ENCODE data around the gene SUGP1. TPM values are rescaled to one million over a fixed set of nuclear protein-coding genes. Genes with fewer than 3 reads are reported as not detected.

Gene SUGP1
- total and polyA plus RNA-seq, 8 donors: 13.0 to 129 (median 36.6) TPM

GRCh38 chr19:19267305-19267704 is 53.0 kb downstream of the SUGP1 start:
- no peak overlapping the region for H3K27ac ChIP-seq
- TF ChIP-seq POLR2A (IDR thresholded peaks at IDR 0.05): no peak
- TF ChIP-seq, protein P1, sequence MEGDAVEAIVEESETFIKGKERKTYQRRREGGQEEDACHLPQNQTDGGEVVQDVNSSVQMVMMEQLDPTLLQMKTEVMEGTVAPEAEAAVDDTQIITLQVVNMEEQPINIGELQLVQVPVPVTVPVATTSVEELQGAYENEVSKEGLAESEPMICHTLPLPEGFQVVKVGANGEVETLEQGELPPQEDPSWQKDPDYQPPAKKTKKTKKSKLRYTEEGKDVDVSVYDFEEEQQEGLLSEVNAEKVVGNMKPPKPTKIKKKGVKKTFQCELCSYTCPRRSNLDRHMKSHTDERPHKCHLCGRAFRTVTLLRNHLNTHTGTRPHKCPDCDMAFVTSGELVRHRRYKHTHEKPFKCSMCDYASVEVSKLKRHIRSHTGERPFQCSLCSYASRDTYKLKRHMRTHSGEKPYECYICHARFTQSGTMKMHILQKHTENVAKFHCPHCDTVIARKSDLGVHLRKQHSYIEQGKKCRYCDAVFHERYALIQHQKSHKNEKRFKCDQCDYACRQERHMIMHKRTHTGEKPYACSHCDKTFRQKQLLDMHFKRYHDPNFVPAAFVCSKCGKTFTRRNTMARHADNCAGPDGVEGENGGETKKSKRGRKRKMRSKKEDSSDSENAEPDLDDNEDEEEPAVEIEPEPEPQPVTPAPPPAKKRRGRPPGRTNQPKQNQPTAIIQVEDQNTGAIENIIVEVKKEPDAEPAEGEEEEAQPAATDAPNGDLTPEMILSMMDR (IDR thresholded peaks at IDR 0.05): no peak
- TF ChIP-seq POLR2AphosphoS5 (IDR thresholded peaks at IDR 0.05): no peak
- no peak for TF ChIP-seq EP300 (IDR thresholded peaks at IDR 0.05)
- no peak for DNase-seq
- intact Hi-C loops (cut with DNase I; ENCODE audit: low total_unique reads): no loop called here
- H3K36me3 ChIP-seq: no peaks in the 10 kb centered on the region
- WGBS, 5 donors: 88 to 100% (median 94%) methylated on average over 2 to 3 of the region's 3 CpGs
- no peaks in the 10 kb centered on the region for H3K9me3 ChIP-seq
- H3K4me3 ChIP-seq: no peak overlapping the region
- H3K27me3 ChIP-seq: peaks cover 5 to 32% (median 12%) of the 10 kb centered on the region in 3 donors
- H3K4me1 ChIP-seq: peaks cover 0 to 7% (median 2%) of the 10 kb centered on the region in 4 donors

DNA sequence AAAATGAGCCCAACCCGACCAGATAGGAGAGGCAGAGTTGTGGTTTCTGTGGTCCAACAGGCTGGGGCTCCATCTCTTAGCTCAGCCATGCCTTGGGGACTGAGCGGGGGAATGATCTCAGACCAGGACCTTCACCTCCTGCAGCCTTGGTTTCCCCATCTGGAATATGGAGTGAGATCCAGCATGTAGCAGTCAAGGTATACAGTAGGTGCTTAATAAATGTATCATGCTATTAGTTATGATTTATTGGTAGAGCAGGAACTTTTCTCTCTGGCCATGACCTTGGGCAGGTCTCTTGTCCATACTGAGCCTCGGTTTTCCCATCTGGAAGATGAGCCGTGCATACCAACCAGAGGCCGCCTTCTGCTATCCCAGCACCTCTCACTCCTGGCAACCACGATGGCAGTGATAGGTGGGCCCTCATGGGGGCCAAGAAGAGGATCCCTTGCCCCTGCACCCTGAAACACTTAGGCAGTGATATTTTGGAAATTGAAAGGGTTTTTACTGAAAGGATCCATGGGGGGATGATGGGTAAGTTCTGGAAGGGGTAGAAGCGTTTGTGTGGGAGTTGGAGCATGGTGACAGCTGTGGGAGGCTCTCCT is 56.3 kb downstream of the SUGP1 start:
- no peaks in the 10 kb centered on the region for H3K36me3 ChIP-seq
- H3K9me3 ChIP-seq: peaks cover 0 to 7% (median 6%) of the 10 kb centered on the region in 4 donors
- H3K4me3 ChIP-seq: no peak overlapping the region
- TF ChIP-seq POLR2A (IDR thresholded peaks at IDR 0.05) (no peak), EP300 (IDR thresholded peaks at IDR 0.05) (no peak), POLR2AphosphoS5 (IDR thresholded peaks at IDR 0.05) (no peak)
- TF ChIP-seq, protein P1 (IDR thresholded peaks at IDR 0.05): no peak
- intact Hi-C loops (cut with DNase I; ENCODE audit: low total_unique reads): no loop called here
- H3K27me3 ChIP-seq: peaks cover 16 to 58% (median 39%) of the 10 kb centered on the region in 3 donors
- no peak for DNase-seq
- no peak overlapping the region for H3K27ac ChIP-seq
- WGBS, 5 donors: 68 to 85% (median 77%) methylated on average over 6 to 7 of the region's 7 CpGs
- peaks cover 6 to 19% (median 10%) of the 10 kb centered on the region in 4 donors for H3K4me1 ChIP-seq

DNA sequence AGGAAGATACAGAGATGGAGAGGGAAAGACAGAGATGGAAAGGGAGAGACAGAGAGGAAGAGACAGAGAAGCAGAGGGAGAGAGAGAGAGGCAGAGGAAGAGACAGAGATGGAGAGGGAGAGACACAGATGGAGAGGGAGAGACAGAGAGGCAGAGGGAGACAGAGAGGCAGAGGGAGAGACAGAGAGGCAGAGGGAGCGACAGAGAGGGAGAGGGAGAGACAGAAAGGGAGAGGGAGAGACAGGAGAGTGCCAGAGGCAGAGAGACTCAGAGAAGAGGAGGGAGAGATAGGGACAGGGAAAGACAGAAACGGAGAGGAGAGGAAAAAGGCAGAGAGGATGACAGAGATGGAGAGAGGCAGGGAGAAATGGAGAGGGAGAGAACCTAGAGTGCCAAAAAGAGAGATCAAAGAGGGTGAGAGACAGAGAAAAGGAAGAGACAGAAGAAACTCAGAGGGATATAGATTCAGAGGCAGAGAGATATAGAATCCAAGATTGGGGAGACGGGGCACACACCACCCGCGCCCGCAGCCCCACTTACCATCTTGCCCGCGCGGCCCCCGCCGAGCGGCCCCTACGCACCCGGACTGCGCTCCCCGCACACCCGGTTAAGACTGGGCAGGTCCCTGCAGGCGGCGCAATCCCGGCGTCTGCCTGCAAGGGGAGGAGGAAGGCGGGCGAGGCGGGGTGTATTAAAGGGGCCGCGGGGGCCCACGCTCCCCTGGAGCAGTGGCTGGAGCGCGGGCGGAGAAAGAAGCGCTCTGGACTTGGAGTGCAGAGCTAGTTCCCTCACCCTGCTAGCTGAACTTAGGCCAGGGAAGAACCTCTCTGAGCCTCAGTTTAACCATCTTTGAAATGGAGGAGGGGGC is 57.9 kb downstream of the SUGP1 start:
- Histone ChIP-seq H3K9me3 (peaks cover 0 to 7% (median 6%) of the 10 kb centered on the region in 4 donors), H3K4me1 (peaks cover 6 to 19% (median 10%) of the 10 kb centered on the region in 4 donors), H3K27me3 (peaks cover 16 to 74% (median 39%) of the 10 kb centered on the region in 3 donors), H3K36me3 (no peaks in the 10 kb centered on the region), H3K27ac (no peak overlapping the region), H3K4me3 (no peak overlapping the region)
- intact Hi-C loops (cut with DNase I; ENCODE audit: low total_unique reads): no loop called here
- WGBS, 5 donors: 5 to 12% (median 7%) methylated on average over 31 of the region's 31 CpGs
- DNase-seq: no peak
- TF ChIP-seq POLR2AphosphoS5 (IDR thresholded peaks at IDR 0.05): no peak
- TF ChIP-seq POLR2A (IDR thresholded peaks at IDR 0.05): no peak
- TF ChIP-seq EP300 (IDR thresholded peaks at IDR 0.05): no peak
- TF ChIP-seq, protein P1 (IDR thresholded peaks at IDR 0.05): no peak

- Histone ChIP-seq H3K4me1 (peaks cover 6 to 19% (median 10%) of the 10 kb centered on the region in 4 donors), H3K36me3 (no peaks in the 10 kb centered on the region), H3K4me3 (peak overlapping the region in 3 of 4 donors; percentile 19 to 36 (median 25)), H3K9me3 (peaks cover 0 to 7% (median 6%) of the 10 kb centered on the region in 4 donors), H3K27me3 (peaks cover 16 to 83% (median 41%) of the 10 kb centered on the region in 3 donors), H3K27ac (no peak overlapping the region)
- TF ChIP-seq EP300 (IDR thresholded peaks at IDR 0.05) (no peak), POLR2A (IDR thresholded peaks at IDR 0.05) (no peak), POLR2AphosphoS5 (IDR thresholded peaks at IDR 0.05) (no peak)
- TF ChIP-seq, protein P1 (IDR thresholded peaks at IDR 0.05): no peak
- DNase-seq: peak in 1 of 2 donors; percentile 72
- intact Hi-C loops (cut with DNase I; ENCODE audit: low total_unique reads): no loop called here
- WGBS, 5 donors: 1 to 5% (median 3%) methylated on average over 20 to 52 of the region's 52 CpGs
Measured at GRCh38 chr19:19261350-19262189, 58.7 kb downstream of the SUGP1 start.

All from stomach (tissue), 9 donors.